Keratinocyte (primary cell): ENCODE data around the gene MET. TPM values are rescaled to one million over a fixed set of nuclear protein-coding genes. Genes with fewer than 3 reads are reported as not detected.

Experiments
- DNase-seq: peaks from one replicate; pipeline ENCODE4 v3.0.0-alpha.2; 2011; ENCODE audit warnings: low read depth, missing footprints, low spot score
- FAIRE-seq: peaks from 2 replicates; lab custom pipeline; 2011; peaks lifted over from hg19 to GRCh38; lab: Jason Lieb, UNC
- H2AFZ ChIP-seq: 2 replicates; pipeline ENCODE4 v1.6.0; 2012; ENCODE audit warnings: low read length, control low read depth, inconsistent platforms; ENCODE audit not compliant: control insufficient read depth
- H3K27ac ChIP-seq: 2 replicates; pipeline ENCODE4 v1.5.1; 2011; ENCODE audit warnings: low read length; ENCODE audit not compliant: control insufficient read depth, insufficient read depth
- H3K27me3 ChIP-seq: 3 replicates; pipeline ENCODE4 v1.6.0; 2011; ENCODE audit warnings: low read length; ENCODE audit not compliant: control insufficient read depth, insufficient read depth; ENCODE audit errors: extremely low read depth
- H3K36me3 ChIP-seq, 2 experiments: 2 replicates in 1 of 2; 3 replicates in 1 of 2; pipeline ENCODE4 v1.5.1; 2011; ENCODE audit warnings: low read length in 2 of 2, mild to moderate bottlenecking in 1 of 2; ENCODE audit not compliant: control insufficient read depth in 2 of 2, insufficient read depth in 2 of 2; ENCODE audit errors: extremely low read depth in 1 of 2
- H3K4me1 ChIP-seq: 3 replicates; pipeline ENCODE4 v1.5.1; 2011; ENCODE audit warnings: low read length; ENCODE audit not compliant: control insufficient read depth, insufficient read depth; ENCODE audit errors: extremely low read depth
- H3K4me2 ChIP-seq: 3 replicates; pipeline ENCODE4 v1.6.0; 2011; ENCODE audit warnings: low read depth, low read length; ENCODE audit not compliant: control insufficient read depth, insufficient read depth; ENCODE audit errors: extremely low read depth
- H3K4me3 ChIP-seq, 3 experiments: fragments of 200-600 bp in 1 of 3; sonication (generic) in 1 of 3; 2 replicates in 2 of 3; 3 replicates in 1 of 3; pipeline ENCODE4 v1.5.1; 2011 to 2016; ENCODE audit warnings: low read length in 3 of 3, mild to moderate bottlenecking in 3 of 3, control low read depth in 2 of 3, inconsistent platforms in 1 of 3, low read depth in 1 of 3, mixed read lengths in 1 of 3, mixed run types in 1 of 3, moderate library complexity in 1 of 3; ENCODE audit not compliant: control insufficient read depth in 2 of 3, insufficient read depth in 2 of 3; ENCODE audit errors: extremely low read depth in 1 of 3
- H3K79me2 ChIP-seq: 2 replicates; pipeline ENCODE4 v1.6.0; 2012; ENCODE audit warnings: low read length; ENCODE audit not compliant: control insufficient read depth, insufficient read depth
- H3K9ac ChIP-seq: 3 replicates; pipeline ENCODE4 v1.6.0; 2011; ENCODE audit warnings: low read length; ENCODE audit not compliant: control insufficient read depth, insufficient read depth; ENCODE audit errors: extremely low read depth
- H3K9me1 ChIP-seq: 3 replicates; pipeline ENCODE4 v1.6.0; 2011; ENCODE audit warnings: low read length; ENCODE audit not compliant: control insufficient read depth, insufficient read depth; ENCODE audit errors: extremely low read depth
- H3K9me3 ChIP-seq: 2 replicates; pipeline ENCODE4 v1.5.1; 2012; ENCODE audit warnings: low read depth, low read length; ENCODE audit not compliant: control insufficient read depth
- H4K20me1 ChIP-seq: 3 replicates; pipeline ENCODE4 v1.6.0; 2011; ENCODE audit warnings: low read length; ENCODE audit not compliant: control insufficient read depth, insufficient read depth; ENCODE audit errors: extremely low read depth
- EZH2 ChIP-seq: IDR thresholded peaks from one replicate; pipeline ENCODE4 v1.6.1; 2012; ENCODE audit warnings: inconsistent platforms, mild to moderate bottlenecking, low read length, moderate library complexity
- dilution Hi-C: fragments of 300-500 bp; cut with MboI; formaldehyde crosslinking; loops from one replicate; pipeline ENCODE4 v1.7.0; 2020; ENCODE audit warnings: low sequenced_read_pairs; ENCODE audit not compliant: extremely low pct_ligation_motif_present
- polyA plus RNA-seq, 5 experiments: library from polyadenylated mRNA; depleted of rRNA in 3 of 5; stranded (reverse) in 3 of 5; stranded (forward) in 1 of 5; unstranded in 1 of 5; fragments of >200 nt; gene quantifications; 1 replicate in 1 of 5; 2 replicates in 3 of 5; 3 replicates in 1 of 5; pipeline versions ENCODE4 v1.2.1 to v1.2.3, GENCODE V29; 2011 to 2012; ENCODE audit warnings: missing spikeins in 2 of 5, low read depth in 1 of 5, low replicate concordance in 1 of 5
- TF ChIP-seq, protein P1 (sequence below), 3 experiments: IDR thresholded peaks in 1 of 3; conservative IDR thresholded peaks in 1 of 3; optimal IDR thresholded peaks in 1 of 3; 2 replicates in 2 of 3; 3 replicates in 1 of 3; pipeline versions ENCODE3 to v1.5.1; 2011; ENCODE audit warnings: low read length in 3 of 3, mild to moderate bottlenecking in 3 of 3, moderate library complexity in 2 of 3, control low read depth in 1 of 3, inconsistent platforms in 1 of 3; ENCODE audit not compliant: insufficient read depth in 2 of 3; ENCODE audit errors: extremely low read depth in 1 of 3

MET gene
- polyA plus RNA-seq, 1 donor (not counting 4 experiments of a cell fraction or from before 2014, with no cell fraction given): 117 TPM

DNA sequence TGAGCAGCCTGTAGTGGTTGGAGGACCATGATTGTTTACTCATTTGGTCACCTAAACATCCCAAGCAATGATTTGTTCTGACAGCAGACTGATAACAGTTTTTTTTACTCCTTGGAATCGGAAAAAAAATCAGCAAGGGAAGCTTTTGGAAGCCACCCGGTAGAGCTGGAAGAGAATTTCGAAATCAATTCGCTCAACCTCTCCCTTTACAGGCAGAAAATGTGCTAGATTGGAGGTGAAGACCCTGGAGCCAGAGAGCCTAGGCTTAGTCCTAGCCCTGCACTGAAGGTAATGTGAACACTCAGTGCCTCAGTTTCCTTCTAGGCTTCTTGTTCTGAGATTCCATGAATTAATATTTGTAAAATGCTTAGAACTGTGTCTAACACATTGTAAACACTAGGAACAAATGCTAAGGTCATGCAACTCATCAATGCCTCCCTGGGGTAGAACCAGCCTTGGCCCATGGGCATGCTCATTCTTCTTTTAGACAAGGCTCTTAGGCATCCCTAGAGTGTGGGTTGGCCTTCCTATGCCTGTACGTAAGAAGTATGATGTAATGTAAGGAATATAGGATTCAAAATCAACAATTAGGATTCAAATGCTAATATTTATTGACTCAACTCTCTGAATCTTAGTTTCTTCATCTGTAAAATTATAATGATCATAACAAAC is 52.7 kb downstream of the MET start:
- Histone ChIP-seq H3K4me2 (no peak overlapping the region), H3K36me3 (peaks cover 3 to 12% of the 10 kb centered on the region in 2 experiments), H3K9ac (no peak overlapping the region), H4K20me1 (peaks cover 3% of the 10 kb centered on the region), H3K27me3 (no peaks in the 10 kb centered on the region), H2AFZ (no peak overlapping the region), H3K9me1 (peaks cover 3% of the 10 kb centered on the region), H3K79me2 (peaks cover 39% of the 10 kb centered on the region), H3K4me3 (no peak overlapping the region), H3K4me1 (no peaks in the 10 kb centered on the region), H3K27ac (no peak overlapping the region), H3K9me3 (no peaks in the 10 kb centered on the region)
- TF ChIP-seq EZH2: no peak
- TF ChIP-seq, protein P1, sequence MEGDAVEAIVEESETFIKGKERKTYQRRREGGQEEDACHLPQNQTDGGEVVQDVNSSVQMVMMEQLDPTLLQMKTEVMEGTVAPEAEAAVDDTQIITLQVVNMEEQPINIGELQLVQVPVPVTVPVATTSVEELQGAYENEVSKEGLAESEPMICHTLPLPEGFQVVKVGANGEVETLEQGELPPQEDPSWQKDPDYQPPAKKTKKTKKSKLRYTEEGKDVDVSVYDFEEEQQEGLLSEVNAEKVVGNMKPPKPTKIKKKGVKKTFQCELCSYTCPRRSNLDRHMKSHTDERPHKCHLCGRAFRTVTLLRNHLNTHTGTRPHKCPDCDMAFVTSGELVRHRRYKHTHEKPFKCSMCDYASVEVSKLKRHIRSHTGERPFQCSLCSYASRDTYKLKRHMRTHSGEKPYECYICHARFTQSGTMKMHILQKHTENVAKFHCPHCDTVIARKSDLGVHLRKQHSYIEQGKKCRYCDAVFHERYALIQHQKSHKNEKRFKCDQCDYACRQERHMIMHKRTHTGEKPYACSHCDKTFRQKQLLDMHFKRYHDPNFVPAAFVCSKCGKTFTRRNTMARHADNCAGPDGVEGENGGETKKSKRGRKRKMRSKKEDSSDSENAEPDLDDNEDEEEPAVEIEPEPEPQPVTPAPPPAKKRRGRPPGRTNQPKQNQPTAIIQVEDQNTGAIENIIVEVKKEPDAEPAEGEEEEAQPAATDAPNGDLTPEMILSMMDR (optimal IDR thresholded peaks at IDR 0.05 in 1 of 3, IDR thresholded peaks at IDR 0.05 in 1 of 3, conservative IDR thresholded peaks at IDR 0.05 in 1 of 3; ENCODE audit: extremely low read depth in 1 of 3, insufficient read depth in 2 of 3, low read length in 3 of 3): no peak
- DNase-seq (no peak), FAIRE-seq (no peak)
- dilution Hi-C loops: no loop called here

DNA sequence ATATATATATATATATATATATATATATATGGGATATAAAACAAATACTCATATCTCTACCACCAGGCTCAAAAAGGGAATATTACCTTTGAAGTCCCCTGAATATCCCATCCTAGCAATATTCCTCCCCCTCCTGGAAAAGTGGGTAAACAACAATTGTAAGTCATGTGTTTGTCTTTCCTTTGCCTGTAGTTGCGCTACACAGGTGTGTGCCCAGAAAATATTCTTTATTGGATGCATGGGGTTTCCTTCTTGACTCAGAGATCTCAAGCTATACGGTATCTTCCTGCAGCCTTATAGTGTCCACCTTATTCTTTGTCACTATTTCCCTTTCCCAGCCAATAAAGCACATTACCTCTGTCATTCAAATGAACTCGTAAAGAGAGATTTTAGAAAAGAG is 54.2 kb downstream of the MET start:
- Histone ChIP-seq H3K4me2 (no peak overlapping the region), H3K27me3 (no peaks in the 10 kb centered on the region), H3K4me1 (no peaks in the 10 kb centered on the region), H2AFZ (no peak overlapping the region), H3K9ac (no peak overlapping the region), H4K20me1 (peaks cover 3% of the 10 kb centered on the region), H3K9me1 (peaks cover 3% of the 10 kb centered on the region), H3K27ac (no peak overlapping the region), H3K9me3 (no peaks in the 10 kb centered on the region), H3K4me3 (no peak overlapping the region), H3K79me2 (peaks cover 52% of the 10 kb centered on the region), H3K36me3 (peaks cover 12 to 14% of the 10 kb centered on the region in 2 experiments)
- dilution Hi-C loops: no loop called here
- FAIRE-seq (no peak), DNase-seq (no peak)
- no peak for TF ChIP-seq EZH2
